Measurements from ENCODE around the gene ATP6AP1. TPM values are rescaled to one million over a fixed set of nuclear protein-coding genes. Genes with fewer than 3 reads are reported as not detected.
A peak's percentile ranks its signal among the peaks of the same experiment; 100 is the strongest.

The ATP6AP1 gene
- total RNA-seq, 2 donors from 2014 or later: 40.8 to 75.7 TPM

DNA sequence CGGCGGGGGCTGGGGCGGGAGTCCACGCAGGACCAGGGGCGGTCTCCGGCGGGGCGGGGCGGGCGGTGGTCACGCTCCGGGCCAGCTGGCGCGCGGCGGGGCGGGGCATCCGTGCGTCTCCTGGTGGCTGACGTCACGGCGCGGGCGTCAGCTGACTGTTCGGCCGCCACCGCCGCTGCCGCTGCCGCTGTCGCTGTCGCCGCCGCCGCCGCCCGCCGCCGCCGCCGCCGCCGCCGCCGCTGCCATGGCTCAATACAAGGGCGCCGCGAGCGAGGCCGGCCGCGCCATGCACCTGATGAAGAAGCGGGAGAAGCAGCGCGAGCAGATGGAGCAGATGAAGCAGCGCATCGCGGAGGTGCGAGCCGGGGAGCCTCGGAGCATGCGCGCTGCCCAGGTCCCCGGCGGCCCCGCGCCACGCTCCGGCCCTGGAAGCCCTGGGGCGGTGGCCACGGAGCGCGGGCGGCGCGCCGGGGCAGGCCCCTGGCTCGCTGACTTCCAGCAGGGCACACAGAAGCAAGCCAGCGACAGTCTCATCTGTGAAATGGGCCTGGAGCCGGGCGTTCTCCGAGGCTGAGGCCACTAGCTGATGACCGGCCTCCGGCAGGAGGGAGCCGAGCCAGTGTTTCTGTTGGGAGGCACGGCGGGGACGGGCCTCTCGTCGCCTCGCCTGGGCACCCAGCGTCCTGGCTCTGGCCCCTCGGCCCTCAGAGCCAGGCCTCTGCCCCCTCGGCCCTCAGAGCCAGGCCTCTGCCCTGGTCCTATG is 15.7 kb downstream of the ATP6AP1 start, which contains the start of gene FAM50A:
FAM50A (plus strand) TSS at position 150 of the 763 bp plus-strand sequence; CDS start at position 245, 95 bp downstream.
- Histone ChIP-seq H3K36me3 (peaks cover 8% of the 10 kb centered on the region), H3K27ac (peak within 1 kb of the TSS; percentile 66 to 77), H3K9me3 (no peaks in the 10 kb centered on the region), H3K27me3 (replicated peaks; ENCODE audit: insufficient read depth) (no peaks in the 10 kb centered on the region), H3K4me3 (peak within 1 kb of the TSS; percentile 78), H3K4me1 (ENCODE audit: control insufficient read depth in 1 of 2, low read depth in 2 of 2) (peaks cover 6 to 23% of the 10 kb centered on the region in 2 donors)
- DNase-seq (ENCODE audit: low spot score) (no peak), ATAC-seq (ENCODE audit: insufficient number of reproducible peaks, low FRiP score, low read depth) (no peak)
- TF ChIP-seq, protein P1, sequence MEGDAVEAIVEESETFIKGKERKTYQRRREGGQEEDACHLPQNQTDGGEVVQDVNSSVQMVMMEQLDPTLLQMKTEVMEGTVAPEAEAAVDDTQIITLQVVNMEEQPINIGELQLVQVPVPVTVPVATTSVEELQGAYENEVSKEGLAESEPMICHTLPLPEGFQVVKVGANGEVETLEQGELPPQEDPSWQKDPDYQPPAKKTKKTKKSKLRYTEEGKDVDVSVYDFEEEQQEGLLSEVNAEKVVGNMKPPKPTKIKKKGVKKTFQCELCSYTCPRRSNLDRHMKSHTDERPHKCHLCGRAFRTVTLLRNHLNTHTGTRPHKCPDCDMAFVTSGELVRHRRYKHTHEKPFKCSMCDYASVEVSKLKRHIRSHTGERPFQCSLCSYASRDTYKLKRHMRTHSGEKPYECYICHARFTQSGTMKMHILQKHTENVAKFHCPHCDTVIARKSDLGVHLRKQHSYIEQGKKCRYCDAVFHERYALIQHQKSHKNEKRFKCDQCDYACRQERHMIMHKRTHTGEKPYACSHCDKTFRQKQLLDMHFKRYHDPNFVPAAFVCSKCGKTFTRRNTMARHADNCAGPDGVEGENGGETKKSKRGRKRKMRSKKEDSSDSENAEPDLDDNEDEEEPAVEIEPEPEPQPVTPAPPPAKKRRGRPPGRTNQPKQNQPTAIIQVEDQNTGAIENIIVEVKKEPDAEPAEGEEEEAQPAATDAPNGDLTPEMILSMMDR (IDR thresholded peaks at IDR 0.05): no peak

DNA sequence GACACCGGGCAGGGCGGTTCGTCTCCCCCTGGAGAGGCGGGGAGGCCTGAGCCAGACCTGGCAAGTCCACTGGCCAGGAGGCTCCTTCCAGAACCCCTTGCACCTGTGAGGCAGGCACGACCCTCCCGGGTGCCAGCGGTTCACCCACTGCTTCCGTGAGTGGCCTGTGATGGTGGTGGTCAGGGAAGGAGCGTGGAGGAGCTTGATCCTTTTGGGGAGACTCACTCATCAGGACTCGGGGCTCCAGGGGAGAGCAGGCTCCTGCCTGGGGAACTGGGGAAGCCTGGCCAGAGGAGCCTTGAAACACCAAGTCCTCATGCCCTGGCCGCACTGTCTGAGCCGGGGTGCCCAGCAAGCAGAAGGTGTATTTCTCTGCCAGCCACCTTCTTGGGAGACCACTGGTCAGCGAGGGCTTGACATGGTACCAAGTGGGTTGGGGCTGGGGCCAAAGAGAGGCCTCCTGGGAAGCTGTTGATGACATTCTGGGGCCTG is 16.3 kb downstream of the ATP6AP1 start:
- ATAC-seq (ENCODE audit: insufficient number of reproducible peaks, low FRiP score, low read depth): no peak
- Histone ChIP-seq H3K4me1 (ENCODE audit: control insufficient read depth in 1 of 2, low read depth in 2 of 2) (peaks cover 6 to 22% of the 10 kb centered on the region in 2 donors), H3K27ac (peak overlapping the region; percentile 38 to 71), H3K9me3 (no peaks in the 10 kb centered on the region), H3K36me3 (peaks cover 10% of the 10 kb centered on the region), H3K27me3 (replicated peaks; ENCODE audit: insufficient read depth) (no peaks in the 10 kb centered on the region), H3K4me3 (peak overlapping the region; percentile 78)
- TF ChIP-seq, protein P1 (IDR thresholded peaks at IDR 0.05): no peak
- DNase-seq (ENCODE audit: low spot score): no peak

DNA sequence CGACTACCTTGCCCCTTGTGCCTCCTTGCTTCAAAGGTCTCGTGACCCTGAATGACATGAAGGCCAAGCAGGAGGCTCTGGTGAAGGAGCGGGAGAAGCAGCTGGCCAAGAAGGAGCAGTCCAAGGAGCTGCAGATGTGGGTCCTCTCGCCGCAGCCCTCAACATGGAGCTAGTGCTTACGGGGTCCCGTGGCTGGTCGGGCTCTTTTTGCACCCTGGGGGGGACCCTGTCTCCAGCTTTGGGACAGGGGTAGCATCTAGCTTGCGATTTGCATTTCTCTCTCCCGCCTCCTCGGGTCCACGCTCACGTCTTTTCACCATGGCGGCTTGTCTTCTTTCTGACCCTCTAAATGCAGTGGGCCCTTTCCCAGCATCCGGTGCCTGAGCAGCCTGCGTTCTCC is 17.3 kb downstream of the ATP6AP1 start:
- ATAC-seq (ENCODE audit: insufficient number of reproducible peaks, low FRiP score, low read depth) (no peak), DNase-seq (ENCODE audit: low spot score) (no peak)
- H3K4me3 ChIP-seq: no peak overlapping the region
- H3K27ac ChIP-seq: no peak overlapping the region
- peaks cover 6 to 22% of the 10 kb centered on the region in 2 donors for H3K4me1 ChIP-seq (ENCODE audit: control insufficient read depth in 1 of 2, low read depth in 2 of 2)
- H3K27me3 ChIP-seq (replicated peaks; ENCODE audit: insufficient read depth): no peaks in the 10 kb centered on the region
- TF ChIP-seq, protein P1 (IDR thresholded peaks at IDR 0.05): no peak
- no peaks in the 10 kb centered on the region for H3K9me3 ChIP-seq
- peaks cover 18% of the 10 kb centered on the region for H3K36me3 ChIP-seq

DNA sequence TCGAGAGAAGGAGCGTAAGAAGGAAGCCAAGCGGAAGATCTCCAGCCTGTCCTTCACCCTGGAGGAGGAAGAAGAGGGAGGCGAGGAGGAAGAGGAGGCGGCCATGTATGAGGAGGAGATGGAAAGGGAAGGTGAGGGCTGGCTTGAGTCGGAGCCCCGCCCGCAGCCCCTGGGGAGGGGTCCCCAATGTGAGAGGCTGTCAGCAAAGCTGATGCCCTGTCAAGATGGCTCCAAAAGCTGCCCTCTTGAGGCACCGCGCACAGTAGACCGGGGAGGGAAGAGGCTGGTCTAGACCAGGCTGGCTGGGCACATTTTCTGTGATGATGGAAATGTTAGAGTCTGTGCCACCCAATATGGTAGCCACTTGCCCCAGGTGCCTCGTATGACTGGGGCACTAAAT is 18.0 kb downstream of the ATP6AP1 start:
- peaks cover 18% of the 10 kb centered on the region for H3K36me3 ChIP-seq
- no peak for DNase-seq (ENCODE audit: low spot score)
- H3K9me3 ChIP-seq: no peaks in the 10 kb centered on the region
- no peak overlapping the region for H3K4me3 ChIP-seq
- no peaks in the 10 kb centered on the region for H3K27me3 ChIP-seq (replicated peaks; ENCODE audit: insufficient read depth)
- no peak for ATAC-seq (ENCODE audit: insufficient number of reproducible peaks, low FRiP score, low read depth)
- TF ChIP-seq, protein P1 (IDR thresholded peaks at IDR 0.05): no peak
- H3K27ac ChIP-seq: no peak overlapping the region
- H3K4me1 ChIP-seq (ENCODE audit: control insufficient read depth in 1 of 2, low read depth in 2 of 2): peaks cover 6 to 22% of the 10 kb centered on the region in 2 donors

DNA sequence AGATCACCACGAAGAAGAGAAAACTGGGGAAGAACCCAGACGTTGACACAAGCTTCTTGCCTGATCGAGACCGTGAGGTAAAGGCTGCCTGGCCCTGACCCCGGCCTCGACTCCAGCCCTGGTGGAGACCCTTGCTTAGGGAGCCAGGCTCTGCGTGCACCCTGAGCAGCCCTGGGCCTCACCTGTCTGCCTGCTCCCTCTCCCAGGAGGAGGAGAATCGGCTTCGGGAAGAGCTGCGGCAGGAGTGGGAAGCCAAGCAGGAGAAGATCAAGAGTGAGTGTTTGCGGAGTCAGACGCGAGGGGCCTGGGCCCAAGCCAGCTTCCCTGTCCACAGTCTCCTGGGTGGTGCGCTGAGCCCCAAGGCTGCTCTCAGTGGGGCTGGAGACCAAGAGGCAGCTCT is 20.0 kb downstream of the ATP6AP1 start:
- no peaks in the 10 kb centered on the region for H3K27me3 ChIP-seq (replicated peaks; ENCODE audit: insufficient read depth)
- ATAC-seq (ENCODE audit: insufficient number of reproducible peaks, low FRiP score, low read depth) (no peak), DNase-seq (ENCODE audit: low spot score) (no peak)
- H3K4me3 ChIP-seq: no peak overlapping the region
- H3K27ac ChIP-seq: no peak overlapping the region
- peaks cover 6 to 19% of the 10 kb centered on the region in 2 donors for H3K4me1 ChIP-seq (ENCODE audit: control insufficient read depth in 1 of 2, low read depth in 2 of 2)
- H3K36me3 ChIP-seq: peaks cover 18% of the 10 kb centered on the region
- no peaks in the 10 kb centered on the region for H3K9me3 ChIP-seq
- TF ChIP-seq, protein P1 (IDR thresholded peaks at IDR 0.05): no peak

Data from thoracic aorta (tissue), 2 donors.